Fibroblast of the aortic adventitia (primary cell): ENCODE results near the gene DIO3. TPM values are rescaled to one million over a fixed set of nuclear protein-coding genes. Genes with fewer than 3 reads are reported as not detected.
"Not testable (repeated sequence)": the region's sequence is repeated elsewhere in the genome, so short reads cannot be mapped to it uniquely, and the experiment has no call there.

ENCODE experiments used
- DNase-seq: peaks from one replicate; pipeline ENCODE4 v3.0.0-alpha.2; 2010; ENCODE audit warnings: low read depth
- H3K4me3 ChIP-seq: 2 replicates; pipeline ENCODE4 v1.5.1; 2011; ENCODE audit warnings: low read depth, mild to moderate bottlenecking, control low read depth, low read length, moderate library complexity
- CTCF ChIP-seq: IDR thresholded peaks from 2 replicates; pipeline ENCODE4 v1.5.1; 2011; ENCODE audit warnings: mild to moderate bottlenecking, low read length, control low read depth, inconsistent platforms; ENCODE audit not compliant: insufficient read depth
- total RNA-seq: library from RNA; depleted of rRNA; stranded (reverse); fragments of >200 nt; gene quantifications from 2 replicates; pipeline ENCODE4 v1.2.3, GENCODE V29; 2012; ENCODE audit warnings: low replicate concordance

DIO3 gene
- total RNA-seq, 1 donor = not detected

- DNase-seq = no peak
- no peak for TF ChIP-seq CTCF
- H3K4me3 ChIP-seq = no peak overlapping the region
These were observed 2.0 kb downstream of the DIO3 start for GRCh38 chr14:101563352-101563653.

GRCh38 chr14:101563654-101564443, 2.6 kb downstream of the DIO3 start:
- no peak for TF ChIP-seq CTCF

DNA sequence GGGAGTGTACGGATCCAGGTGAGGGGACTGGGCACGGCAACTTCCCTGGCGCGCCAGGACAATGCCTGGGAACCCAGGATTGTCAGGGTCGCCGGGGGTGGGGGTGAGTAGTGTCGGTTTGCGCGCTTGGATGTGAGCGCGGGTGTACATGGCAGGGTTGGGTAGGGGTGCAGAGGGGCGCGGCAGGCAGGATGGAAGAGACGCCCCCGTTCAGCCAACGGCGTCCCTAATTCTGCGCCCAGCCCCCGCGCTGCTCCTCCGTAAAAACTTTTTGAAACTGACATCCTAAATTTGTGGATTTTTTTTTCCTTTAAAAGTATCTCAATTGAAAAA, 3.1 kb downstream of the DIO3 start:
- H3K4me3 ChIP-seq = no peak overlapping the region
- TF ChIP-seq CTCF = no peak
- DNase-seq = no peak

More at GRCh38 chr14:101563654-101564443, 2.6 kb downstream of the DIO3 start:
- no peak for DNase-seq
- H3K4me3 ChIP-seq = no peak overlapping the region

- no peak for DNase-seq
These were observed 3.8 kb downstream of the DIO3 start for GRCh38 chr14:101564819-101565698.

GRCh38 chr14:101567252-101567651, 6.0 kb downstream of the DIO3 start:
- no peak for TF ChIP-seq CTCF
- DNase-seq = no peak
- no peak overlapping the region for H3K4me3 ChIP-seq

More at GRCh38 chr14:101564819-101565698, 3.8 kb downstream of the DIO3 start:
- H3K4me3 ChIP-seq = no peak overlapping the region
- TF ChIP-seq CTCF = no peak

DNA sequence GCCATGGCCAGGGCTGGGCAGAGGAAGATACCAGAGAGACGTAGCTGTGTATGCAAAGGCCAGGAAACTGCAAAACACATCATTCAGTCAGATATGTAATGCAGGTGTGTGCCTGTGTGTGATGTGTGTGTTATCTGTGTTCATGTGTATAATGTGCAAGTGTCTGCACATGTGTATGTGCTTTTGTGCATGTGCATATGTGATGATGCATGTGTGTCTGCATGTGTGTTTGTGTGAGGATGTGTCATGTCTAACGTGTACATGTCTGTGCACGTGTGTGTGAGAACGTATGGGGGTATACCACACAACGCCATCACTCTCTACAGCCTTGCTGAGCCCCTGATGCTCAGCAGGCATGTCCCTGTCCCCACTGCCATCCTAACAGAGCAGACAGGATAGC, 9.7 kb downstream of the DIO3 start:
- no peak for DNase-seq
- no peak for TF ChIP-seq CTCF
- no peak overlapping the region for H3K4me3 ChIP-seq

DNA sequence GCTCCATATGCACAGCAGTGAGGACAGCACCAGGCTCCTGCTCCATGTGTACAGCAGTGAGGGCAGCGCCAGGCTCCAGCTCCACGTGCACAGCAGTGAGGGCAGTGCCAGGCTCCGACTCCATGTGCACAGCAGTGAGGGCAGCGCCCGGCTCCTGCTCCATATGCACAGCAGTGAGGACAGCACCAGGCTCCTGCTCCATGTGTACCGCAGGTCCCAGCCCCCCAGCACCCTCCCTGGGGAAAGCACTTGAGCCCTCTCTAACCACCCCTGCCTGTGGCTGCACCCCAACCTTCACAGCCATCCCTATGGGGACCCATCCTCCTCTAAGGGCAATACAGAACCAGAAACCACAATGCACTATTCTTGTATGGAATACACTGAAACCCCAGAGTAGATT, 11.2 kb downstream of the DIO3 start:
- not testable (repeated sequence) for DNase-seq, H3K4me3 ChIP-seq
